HG03097 (cell line): ENCODE measurements around the gene VAV3.
"Not testable (repeated sequence)": the region's sequence is repeated elsewhere in the genome, so short reads cannot be mapped to it uniquely, and the experiment has no call there.

Source experiments
- ATAC-seq: cut with Tn5 transposase; IDR thresholded peaks from one replicate; pipeline ENCODE4 v1.9.1; 2021; ENCODE audit not compliant: unreplicated experiment, low FRiP score

The VAV3 gene

DNA sequence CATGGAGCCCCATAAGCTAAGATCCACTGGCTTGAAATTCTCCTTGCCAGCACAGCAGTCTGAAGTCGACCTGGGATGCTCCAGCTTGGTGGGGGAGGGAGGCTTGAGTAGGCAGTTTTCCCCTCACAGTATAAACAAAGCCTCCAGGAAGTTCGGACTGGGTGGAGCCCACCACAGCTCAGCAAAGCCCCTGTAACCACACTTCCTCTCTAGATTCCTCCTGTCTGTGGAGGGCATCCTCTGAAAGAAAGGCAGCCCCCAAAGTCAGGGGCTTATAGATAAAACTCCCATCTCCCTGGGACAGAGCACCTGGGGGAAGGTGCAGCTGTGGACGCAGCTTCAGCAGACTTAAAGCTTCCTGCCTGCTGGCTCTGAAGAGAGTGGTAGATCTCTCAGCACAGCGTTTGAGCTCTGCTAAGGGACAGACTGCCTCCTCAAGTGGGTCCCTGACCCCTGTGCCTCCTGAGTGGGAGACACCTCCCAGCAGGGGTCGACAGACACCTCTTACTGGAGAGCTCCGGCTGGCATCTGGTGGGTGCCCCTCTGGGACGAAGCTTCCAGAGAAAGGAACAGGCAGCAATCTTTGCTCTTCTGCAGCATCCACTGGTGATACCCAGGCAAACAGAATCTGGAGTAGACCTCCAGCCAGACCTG is 120.3 kb downstream of the VAV3 start:
- ATAC-seq, result not testable (repeated sequence)

DNA sequence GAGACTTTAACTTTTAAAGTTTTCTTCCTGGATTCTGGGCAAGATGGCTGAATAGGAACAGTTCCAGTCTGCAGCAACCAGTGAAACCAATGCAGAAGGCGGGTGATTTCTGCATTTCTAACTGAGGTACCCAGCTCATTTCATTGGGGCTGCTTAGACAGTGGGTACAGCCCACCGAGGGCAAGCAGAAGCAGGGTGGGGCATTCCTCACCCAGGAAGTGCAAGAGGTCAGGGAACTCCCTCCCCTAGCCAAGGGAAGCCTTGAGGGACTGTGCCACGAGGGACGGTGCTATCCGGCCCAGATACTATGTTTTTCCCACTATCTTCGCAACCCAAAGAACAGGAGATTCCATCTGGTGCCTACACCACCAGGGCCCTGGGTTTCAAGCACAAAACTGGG is 121.0 kb downstream of the VAV3 start:
- no peak for ATAC-seq

- ATAC-seq, result no peak
Measured at GRCh38 chr1:107842241-107842640, 122.7 kb downstream of the VAV3 start.

DNA sequence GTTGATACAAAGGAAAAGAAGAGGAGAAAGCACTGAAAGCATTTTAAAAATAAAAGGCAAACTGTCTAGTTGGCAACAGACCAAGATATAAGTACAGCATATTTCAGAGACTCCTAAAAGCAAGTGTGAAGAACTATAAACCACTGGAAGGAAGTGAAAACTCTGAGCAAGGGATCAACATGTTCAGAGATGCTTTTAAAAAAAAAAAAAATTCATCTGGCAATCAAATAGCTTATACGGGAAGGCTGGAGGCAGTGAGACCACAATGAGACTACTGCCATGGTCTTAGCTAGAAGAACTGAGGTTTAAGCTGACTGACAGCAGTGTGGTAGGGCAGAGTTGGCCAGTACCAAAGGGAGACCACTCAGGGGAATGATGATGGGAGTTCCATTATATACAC is 124.3 kb downstream of the VAV3 start:
- no peak for ATAC-seq

- ATAC-seq, result no peak
Measured at GRCh38 chr1:107838056-107838455, 126.9 kb downstream of the VAV3 start.

DNA sequence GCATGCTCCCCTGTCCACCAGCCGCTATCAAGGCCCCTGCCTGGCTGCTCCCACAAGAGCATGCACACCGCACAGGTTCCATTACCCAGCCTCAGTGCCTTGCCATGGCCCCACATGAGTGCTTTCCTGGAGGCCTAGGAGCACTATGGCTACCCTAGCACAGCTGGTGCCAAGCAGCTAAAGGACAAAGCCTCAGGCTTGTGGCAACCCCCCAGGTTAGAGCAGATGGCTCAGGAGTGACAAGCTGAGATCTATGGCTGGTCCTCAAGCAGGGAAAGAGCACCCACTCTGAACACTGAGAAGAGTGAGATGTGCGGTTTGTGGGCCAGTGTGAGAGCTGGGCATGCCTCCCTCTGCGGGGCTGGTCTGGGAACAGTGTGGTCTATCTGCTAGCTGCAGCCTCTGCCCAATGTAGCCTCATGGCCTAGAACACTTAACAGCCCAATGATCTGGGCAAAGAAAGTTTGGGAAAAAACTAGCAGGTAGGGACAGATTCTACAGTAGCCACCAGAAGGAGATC is 129.8 kb downstream of the VAV3 start:
- ATAC-seq, result no peak

DNA sequence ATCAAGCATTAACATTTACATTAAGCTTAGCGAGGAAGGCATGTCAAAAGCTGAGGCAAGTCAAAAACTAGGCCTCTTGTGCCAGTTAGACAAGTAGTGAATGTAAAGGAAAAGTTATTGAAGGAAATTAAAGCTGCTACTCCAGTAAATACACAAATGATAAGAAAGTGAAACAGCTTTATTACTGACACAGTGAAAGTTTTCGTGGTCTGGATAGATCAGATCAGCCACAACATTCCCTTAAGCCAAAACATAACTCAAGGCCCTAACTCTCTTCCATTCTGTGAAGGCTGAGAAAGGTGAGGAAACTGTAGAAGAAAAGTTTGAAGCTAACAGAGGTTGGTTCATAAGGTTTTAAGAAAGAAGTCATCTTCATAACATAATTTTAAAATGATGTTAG is 131.9 kb downstream of the VAV3 start:
- no peak for ATAC-seq

- ATAC-seq, result no peak
Measured at GRCh38 chr1:107831921-107832320, 133.1 kb downstream of the VAV3 start.

DNA sequence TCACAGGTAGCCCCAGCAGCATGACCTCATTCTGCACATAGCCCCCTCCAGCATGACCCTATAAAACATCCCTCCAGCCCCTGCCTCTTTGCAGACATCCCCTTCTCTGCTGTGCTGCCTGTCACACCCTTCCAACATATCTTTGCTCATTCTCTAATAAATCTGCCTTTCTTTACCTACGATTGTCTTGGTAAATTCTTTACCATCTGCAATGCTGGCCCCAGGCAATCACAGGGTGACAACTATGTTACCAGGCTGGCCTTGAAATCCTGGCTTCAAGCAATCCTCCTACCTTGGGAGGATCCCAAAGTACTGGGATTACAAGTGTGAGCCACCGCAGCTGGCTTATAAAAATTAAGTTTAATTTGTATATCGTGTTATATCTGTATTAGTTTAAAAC is 134.5 kb downstream of the VAV3 start:
- no peak for ATAC-seq

- no peak for ATAC-seq
Measured at GRCh38 chr1:107830075-107830474, 134.9 kb downstream of the VAV3 start.

GRCh38 chr1:107829036-107829770 is 135.8 kb downstream of the VAV3 start:
- ATAC-seq, result no peak

- ATAC-seq, result no peak
Measured at GRCh38 chr1:107824946-107825345, 140.0 kb downstream of the VAV3 start.

DNA sequence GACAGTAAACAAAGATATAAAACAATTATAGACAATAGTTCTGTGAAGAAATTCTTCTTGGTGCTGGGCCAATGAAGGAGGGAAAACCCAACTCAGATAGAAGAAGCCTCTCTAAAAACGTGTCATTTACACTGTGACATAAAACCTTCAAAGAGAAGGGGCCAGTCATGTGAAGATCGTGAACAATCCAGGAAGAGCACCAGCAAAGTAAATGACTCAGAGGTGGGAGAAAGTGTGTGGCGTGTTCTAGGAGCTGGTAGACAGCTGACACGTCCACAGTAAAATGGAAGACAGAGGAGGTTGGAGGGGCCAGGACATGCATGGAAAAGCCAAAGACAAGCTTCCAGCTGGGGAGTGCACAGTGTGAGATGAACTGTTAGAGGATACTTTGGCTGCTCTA is 143.6 kb downstream of the VAV3 start:
- ATAC-seq, result no peak

DNA sequence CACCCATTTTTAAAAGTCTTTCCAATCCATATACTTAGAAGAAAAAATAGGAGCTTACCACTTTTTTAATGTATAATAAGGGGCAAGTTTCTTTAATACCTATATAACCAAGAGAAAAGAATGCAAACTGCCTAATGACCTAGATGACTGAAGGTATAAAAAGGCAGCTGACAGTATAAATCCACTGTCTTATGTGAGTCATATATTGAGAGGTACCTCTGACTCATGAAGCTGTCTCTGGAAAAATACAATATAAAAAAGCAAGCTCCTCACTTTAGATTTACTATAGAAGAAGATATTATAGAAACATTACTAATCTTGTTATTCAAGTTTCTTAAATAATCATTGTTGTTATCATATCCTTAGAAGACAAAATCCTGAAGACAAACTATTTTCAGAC is 144.2 kb downstream of the VAV3 start:
- ATAC-seq, result no peak

- ATAC-seq, result no peak
Measured at GRCh38 chr1:107817935-107818334, 147.0 kb downstream of the VAV3 start.

- no peak for ATAC-seq
Measured at GRCh38 chr1:107817206-107817605, 147.8 kb downstream of the VAV3 start.

GRCh38 chr1:107810291-107810951 is 154.6 kb downstream of the VAV3 start:
- no peak for ATAC-seq

GRCh38 chr1:107807855-107808254 is 157.1 kb downstream of the VAV3 start:
- no peak for ATAC-seq

GRCh38 chr1:107807405-107807804 is 157.6 kb downstream of the VAV3 start:
- ATAC-seq, result no peak

GRCh38 chr1:107806902-107807301 is 158.1 kb downstream of the VAV3 start:
- ATAC-seq, result no peak

DNA sequence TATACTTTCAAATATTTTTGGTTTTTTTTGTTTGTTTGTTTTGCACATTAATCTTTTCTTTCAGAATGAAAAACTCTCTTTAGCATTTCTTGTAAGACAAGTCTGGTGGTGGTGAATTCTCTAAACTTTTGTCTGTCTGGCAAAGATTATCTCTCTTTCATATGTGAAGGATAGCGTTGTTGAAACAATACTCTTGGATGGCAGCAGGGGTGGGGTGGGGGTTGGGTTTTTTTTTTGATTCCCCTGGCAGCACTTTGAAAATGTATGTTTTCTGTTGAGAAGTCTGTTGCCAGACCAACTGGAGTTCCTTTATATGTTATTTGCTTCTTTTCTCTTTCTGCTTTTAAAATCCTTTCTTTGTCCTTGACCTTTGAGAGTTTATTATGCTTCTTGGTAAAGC is 160.2 kb downstream of the VAV3 start:
- no peak for ATAC-seq

GRCh38 chr1:107804134-107804533 is 160.8 kb downstream of the VAV3 start:
- ATAC-seq, result no peak
